ENCODE data around the gene CTXN3. TPM values are rescaled to one million over a fixed set of nuclear protein-coding genes. Genes with fewer than 3 reads are reported as not detected.

CTXN3 gene
- total RNA-seq, 6 experiments from 2014 or later = not detected

- ATAC-seq (no peak), DNase-seq (no peak)
- Histone ChIP-seq H3K4me3 (no peak overlapping the region), H3K9me3 (no peaks in the 10 kb centered on the region), H3K27me3 (no peaks in the 10 kb centered on the region), H3K4me1 (no peaks in the 10 kb centered on the region), H3K27ac (no peak overlapping the region), H3K36me3 (no peaks in the 10 kb centered on the region)
- intact Hi-C loops (cut with DNase I) = no loop called here
- WGBS (ENCODE audit: insufficient coverage, low coverage, low lambda C conversion rate, missing lambda C conversion rate) = 41% methylated on average over 6 of the region's 6 CpGs
- TF ChIP-seq POLR2A (IDR thresholded peaks at IDR 0.05) (no peak), CTCF (IDR thresholded peaks at IDR 0.05) (no peak)
Measured at GRCh38 chr5:127684726-127685467, 36.0 kb downstream of the CTXN3 start.

GRCh38 chr5:127685662-127686061 lies 36.8 kb downstream of the CTXN3 start:
- Histone ChIP-seq H3K4me1 (no peaks in the 10 kb centered on the region), H3K27ac (no peak overlapping the region), H3K4me3 (no peak overlapping the region), H3K9me3 (no peaks in the 10 kb centered on the region), H3K36me3 (no peaks in the 10 kb centered on the region), H3K27me3 (no peaks in the 10 kb centered on the region)
- intact Hi-C loops (cut with DNase I) = no loop called here
- WGBS (ENCODE audit: insufficient coverage, low coverage, low lambda C conversion rate, missing lambda C conversion rate) = 35% methylated on average over 2 of the region's 2 CpGs
- TF ChIP-seq POLR2A (IDR thresholded peaks at IDR 0.05) = no peak
- TF ChIP-seq CTCF (IDR thresholded peaks at IDR 0.05) = no peak
- ATAC-seq = no peak
- DNase-seq = no peak

GRCh38 chr5:127686424-127686823 lies 37.5 kb downstream of the CTXN3 start:
- Histone ChIP-seq H3K4me1 (no peaks in the 10 kb centered on the region), H3K36me3 (no peaks in the 10 kb centered on the region), H3K9me3 (no peaks in the 10 kb centered on the region), H3K4me3 (no peak overlapping the region), H3K27ac (no peak overlapping the region), H3K27me3 (no peaks in the 10 kb centered on the region)
- intact Hi-C loops (cut with DNase I) = no loop called here
- DNase-seq = no peak
- ATAC-seq = no peak
- no peak for TF ChIP-seq CTCF (IDR thresholded peaks at IDR 0.05)
- no peak for TF ChIP-seq POLR2A (IDR thresholded peaks at IDR 0.05)

GRCh38 chr5:127694518-127695171 lies 45.8 kb downstream of the CTXN3 start:
- WGBS (ENCODE audit: insufficient coverage, low coverage, low lambda C conversion rate, missing lambda C conversion rate) = 35% methylated on average over 1 of the region's 1 CpG
- TF ChIP-seq CTCF (IDR thresholded peaks at IDR 0.05) (no peak), POLR2A (IDR thresholded peaks at IDR 0.05) (no peak)
- Histone ChIP-seq H3K9me3 (no peaks in the 10 kb centered on the region), H3K27ac (no peak overlapping the region), H3K36me3 (no peaks in the 10 kb centered on the region), H3K4me1 (no peaks in the 10 kb centered on the region), H3K27me3 (no peaks in the 10 kb centered on the region), H3K4me3 (no peak overlapping the region)
- no peak for DNase-seq
- intact Hi-C loops (cut with DNase I) = no loop called here
- no peak for ATAC-seq
